NK-92 treated with Interleukin-12 subunit alpha and Interleukin-12 subunit beta, amount 100 ng/mL, for 24 hours (cell line): Measurements from ENCODE around the gene CTAGE4.
"Not testable (repeated sequence)": the region's sequence is repeated elsewhere in the genome, so short reads cannot be mapped to it uniquely, and the experiment has no call there.

Experiments used
- DNase-seq: peaks from one replicate; lab custom pipeline; 2025; lab: John Stamatoyannopoulos, UW

Gene CTAGE4

GRCh38 chr7:144218581-144218980 is 35.3 kb downstream of the CTAGE4 start:
- not testable (repeated sequence) for DNase-seq

- not testable (repeated sequence) for DNase-seq
Observed at GRCh38 chr7:144219149-144219548, 35.9 kb downstream of the CTAGE4 start.

GRCh38 chr7:144220531-144220930 is 37.3 kb downstream of the CTAGE4 start:
- not testable (repeated sequence) for DNase-seq

GRCh38 chr7:144223675-144224074 is 40.4 kb downstream of the CTAGE4 start:
- DNase-seq: not testable (repeated sequence)

GRCh38 chr7:144226866-144227265 is 43.6 kb downstream of the CTAGE4 start:
- not testable (repeated sequence) for DNase-seq

- not testable (repeated sequence) for DNase-seq
Observed at GRCh38 chr7:144228810-144229209, 45.5 kb downstream of the CTAGE4 start.

- DNase-seq: not testable (repeated sequence)
Observed at GRCh38 chr7:144231027-144231426, 47.8 kb downstream of the CTAGE4 start.

- DNase-seq: not testable (repeated sequence)
Observed at GRCh38 chr7:144233039-144233438, 49.8 kb downstream of the CTAGE4 start.
